GM12875 (cell line): ENCODE data around the gene GYPC.

Experiments
- H3K4me3 ChIP-seq: one replicate; pipeline ENCODE4 v1.5.1; 2011; ENCODE audit warnings: low read depth, low read length, control low read depth
- TF ChIP-seq, protein P1 (sequence below): IDR thresholded peaks from 2 replicates; pipeline ENCODE4 v1.5.1; 2011; ENCODE audit warnings: low read depth, mild to moderate bottlenecking, control low read depth, inconsistent platforms, low read length, moderate library complexity, borderline replicate concordance; ENCODE audit not compliant: insufficient read depth

Gene GYPC

DNA sequence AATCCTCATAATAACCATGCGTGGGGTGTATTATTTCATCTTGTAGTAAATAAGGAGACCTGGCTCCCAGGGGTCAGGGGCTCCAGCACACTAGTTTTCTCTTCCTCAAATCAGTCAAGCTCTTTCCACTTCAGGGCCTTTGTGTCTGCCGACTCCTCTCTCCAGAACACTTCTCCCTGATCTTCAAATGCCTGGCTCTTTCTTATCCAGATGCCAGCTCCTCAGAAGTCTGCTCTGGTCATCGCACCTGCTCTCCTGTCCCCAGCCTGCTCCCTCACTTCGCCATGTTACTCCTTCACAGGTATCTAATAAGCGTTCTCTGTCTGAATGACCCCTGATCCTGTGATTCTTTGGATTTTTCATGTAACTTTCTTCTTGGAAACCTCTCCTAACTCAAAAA lies 62.0 kb downstream of the GYPC start:
- no peak overlapping the region for H3K4me3 ChIP-seq
- TF ChIP-seq, protein P1, sequence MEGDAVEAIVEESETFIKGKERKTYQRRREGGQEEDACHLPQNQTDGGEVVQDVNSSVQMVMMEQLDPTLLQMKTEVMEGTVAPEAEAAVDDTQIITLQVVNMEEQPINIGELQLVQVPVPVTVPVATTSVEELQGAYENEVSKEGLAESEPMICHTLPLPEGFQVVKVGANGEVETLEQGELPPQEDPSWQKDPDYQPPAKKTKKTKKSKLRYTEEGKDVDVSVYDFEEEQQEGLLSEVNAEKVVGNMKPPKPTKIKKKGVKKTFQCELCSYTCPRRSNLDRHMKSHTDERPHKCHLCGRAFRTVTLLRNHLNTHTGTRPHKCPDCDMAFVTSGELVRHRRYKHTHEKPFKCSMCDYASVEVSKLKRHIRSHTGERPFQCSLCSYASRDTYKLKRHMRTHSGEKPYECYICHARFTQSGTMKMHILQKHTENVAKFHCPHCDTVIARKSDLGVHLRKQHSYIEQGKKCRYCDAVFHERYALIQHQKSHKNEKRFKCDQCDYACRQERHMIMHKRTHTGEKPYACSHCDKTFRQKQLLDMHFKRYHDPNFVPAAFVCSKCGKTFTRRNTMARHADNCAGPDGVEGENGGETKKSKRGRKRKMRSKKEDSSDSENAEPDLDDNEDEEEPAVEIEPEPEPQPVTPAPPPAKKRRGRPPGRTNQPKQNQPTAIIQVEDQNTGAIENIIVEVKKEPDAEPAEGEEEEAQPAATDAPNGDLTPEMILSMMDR, result no peak

- no peak overlapping the region for H3K4me3 ChIP-seq
- TF ChIP-seq, protein P1, result no peak
Measured at GRCh38 chr2:126719191-126719832, 63.4 kb downstream of the GYPC start.

- TF ChIP-seq, protein P1, result no peak
- H3K4me3 ChIP-seq, result no peak overlapping the region
Measured at GRCh38 chr2:126719833-126720351, 63.9 kb downstream of the GYPC start.

DNA sequence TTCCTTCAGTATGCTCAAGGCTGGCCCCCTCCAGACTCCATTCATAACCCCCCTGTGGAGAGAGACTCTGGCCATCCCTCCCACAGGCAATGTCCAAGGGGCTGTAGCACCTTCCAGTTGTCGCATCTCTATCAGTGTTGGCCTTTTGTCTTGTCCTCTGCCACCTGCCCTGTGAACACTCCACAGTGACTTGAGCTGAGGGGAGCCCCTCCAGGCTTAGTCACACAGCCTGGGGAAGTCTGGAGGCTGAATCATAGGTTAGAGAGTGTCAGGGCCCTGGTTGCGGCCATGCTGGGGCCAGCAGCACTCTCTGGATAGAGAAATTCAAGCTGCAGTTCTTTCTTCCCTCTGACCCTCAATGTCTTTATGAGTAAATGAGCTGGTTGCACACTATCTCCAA lies 64.7 kb downstream of the GYPC start:
- H3K4me3 ChIP-seq, result no peak overlapping the region
- TF ChIP-seq, protein P1, result no peak

GRCh38 chr2:126722081-126722480 lies 66.1 kb downstream of the GYPC start:
- H3K4me3 ChIP-seq, result no peak overlapping the region
- TF ChIP-seq, protein P1, result no peak

- no peak overlapping the region for H3K4me3 ChIP-seq
- TF ChIP-seq, protein P1, result no peak
Measured at GRCh38 chr2:126722546-126722945, 66.6 kb downstream of the GYPC start.

DNA sequence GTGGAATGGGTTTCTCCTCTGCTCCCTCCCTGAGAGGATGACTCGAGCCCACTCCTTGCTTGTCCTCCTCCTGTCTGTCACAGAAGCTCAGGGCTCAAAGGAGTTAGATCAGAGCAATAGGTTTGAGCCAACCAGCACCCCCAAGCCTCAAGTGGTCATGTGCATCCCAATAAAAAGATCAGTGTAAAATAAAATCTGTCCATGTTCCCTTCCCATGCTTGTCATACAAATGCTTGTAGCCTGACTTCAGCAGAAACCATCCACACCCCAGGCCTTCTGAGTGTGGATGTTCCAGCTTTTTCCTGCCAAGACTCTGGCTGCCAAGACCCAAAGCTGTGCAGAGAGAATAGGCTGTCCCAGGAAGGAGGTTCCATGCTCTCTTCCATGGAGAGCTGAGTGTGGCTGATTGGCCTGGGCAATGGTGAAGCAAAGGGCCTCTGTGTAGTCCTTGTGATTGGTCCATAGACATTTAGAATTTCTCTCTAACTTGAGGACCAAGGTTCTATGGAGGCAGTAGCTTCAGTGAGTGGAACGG lies 67.4 kb downstream of the GYPC start:
- TF ChIP-seq, protein P1, result no peak
- H3K4me3 ChIP-seq, result no peak overlapping the region
